ENCODE measurements around the gene ENPP3.

ENPP3 gene

DNA sequence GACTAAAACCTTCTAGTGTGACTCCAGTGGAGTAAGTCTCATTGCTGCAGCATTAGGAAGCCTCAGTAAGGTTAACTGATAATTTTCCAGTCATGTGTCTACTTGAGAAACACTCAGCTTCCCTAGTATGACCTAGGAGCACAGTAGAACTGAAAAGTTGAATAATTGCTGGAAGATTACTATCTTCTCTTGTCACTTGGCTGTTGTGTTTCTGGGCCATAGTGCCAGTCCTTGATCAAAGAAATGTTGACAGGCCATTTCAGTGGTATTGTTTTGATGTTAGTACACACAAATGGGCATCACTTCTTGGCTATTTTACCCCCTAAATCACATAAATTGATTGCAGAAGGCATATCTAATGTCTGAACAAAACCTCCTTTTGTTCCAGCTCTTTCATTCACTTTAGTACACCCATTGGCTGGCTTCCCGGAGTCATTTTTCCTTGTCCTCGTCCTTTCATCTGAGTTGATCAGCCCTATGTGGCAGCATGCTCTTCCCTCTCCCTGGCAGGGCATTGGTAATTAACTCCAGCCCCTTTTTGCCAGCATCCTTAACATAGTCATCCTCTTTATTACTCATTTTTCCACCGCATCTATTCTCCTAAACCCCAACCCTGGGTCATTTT is 6.0 kb downstream of the ENPP3 start:
- no peak for DNase-seq (ENCODE audit: low spot score)

DNA sequence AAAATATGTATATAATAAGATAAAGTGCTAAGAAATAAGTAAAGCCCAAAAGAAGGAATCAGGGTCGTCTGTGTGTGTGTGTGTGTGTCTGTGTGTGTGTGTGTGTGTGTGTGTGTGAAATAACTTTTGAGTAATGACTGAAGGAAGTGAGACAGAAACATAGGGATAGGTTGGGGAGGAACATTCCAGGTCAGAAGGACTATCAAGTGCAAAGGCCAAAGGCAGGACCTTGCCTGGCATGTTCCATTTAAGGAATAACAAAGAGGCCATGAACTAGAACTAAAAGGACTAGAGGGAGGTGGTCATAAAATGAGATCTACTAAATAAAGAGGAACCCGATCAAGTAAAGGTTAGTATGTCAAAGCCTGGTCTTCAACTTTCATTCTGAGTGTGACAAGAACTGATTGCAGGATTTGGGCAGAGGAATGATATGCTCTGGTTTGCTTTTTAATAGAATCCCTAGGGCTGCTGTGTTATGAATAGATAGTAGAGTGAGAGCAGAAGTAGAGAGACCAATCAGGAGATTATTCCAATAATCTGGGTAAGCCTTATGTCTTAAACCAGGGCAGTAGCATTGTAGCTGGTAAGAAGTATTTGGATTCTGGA is 6.9 kb downstream of the ENPP3 start:
- no peak for DNase-seq (ENCODE audit: low spot score)

DNA sequence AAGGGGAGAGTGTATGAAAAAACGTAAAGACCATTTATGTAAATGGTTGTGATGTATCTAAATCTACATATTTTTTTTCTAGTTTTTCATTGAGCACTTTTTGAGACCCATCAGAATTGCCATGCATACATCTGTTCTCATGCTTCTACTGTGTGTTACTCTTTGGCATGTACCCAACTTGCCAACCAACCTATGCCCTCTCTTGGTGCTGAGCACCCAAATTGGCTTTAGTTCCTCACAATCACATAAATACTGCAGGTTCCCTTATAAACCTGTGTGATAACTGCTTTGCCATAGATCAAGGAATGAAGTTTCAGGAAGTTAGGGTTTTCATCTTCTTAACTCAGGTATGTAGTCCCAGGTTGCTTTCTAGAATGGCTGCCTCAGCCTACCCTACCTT is 7.8 kb downstream of the ENPP3 start:
- no peak for DNase-seq (ENCODE audit: low spot score)

DNA sequence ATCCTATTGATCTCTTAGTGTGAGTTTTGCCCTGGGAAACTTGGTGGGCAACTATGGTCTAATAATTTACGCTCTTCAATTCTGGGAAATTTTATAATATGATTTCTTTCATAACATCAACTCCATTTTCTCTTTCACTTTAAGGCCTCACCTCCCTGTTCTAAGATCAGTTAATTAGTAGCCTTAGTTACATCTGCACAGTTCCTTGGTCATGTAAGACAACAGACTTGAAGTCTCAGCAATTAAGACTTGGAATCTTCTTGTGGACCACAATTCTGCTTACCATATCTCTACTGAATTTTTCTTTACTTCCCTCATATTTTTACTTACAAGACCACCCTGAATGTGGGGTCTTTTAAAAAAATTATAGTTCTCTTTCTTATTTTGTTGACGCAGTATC is 8.7 kb downstream of the ENPP3 start:
- no peak for DNase-seq (ENCODE audit: low spot score)

DNA sequence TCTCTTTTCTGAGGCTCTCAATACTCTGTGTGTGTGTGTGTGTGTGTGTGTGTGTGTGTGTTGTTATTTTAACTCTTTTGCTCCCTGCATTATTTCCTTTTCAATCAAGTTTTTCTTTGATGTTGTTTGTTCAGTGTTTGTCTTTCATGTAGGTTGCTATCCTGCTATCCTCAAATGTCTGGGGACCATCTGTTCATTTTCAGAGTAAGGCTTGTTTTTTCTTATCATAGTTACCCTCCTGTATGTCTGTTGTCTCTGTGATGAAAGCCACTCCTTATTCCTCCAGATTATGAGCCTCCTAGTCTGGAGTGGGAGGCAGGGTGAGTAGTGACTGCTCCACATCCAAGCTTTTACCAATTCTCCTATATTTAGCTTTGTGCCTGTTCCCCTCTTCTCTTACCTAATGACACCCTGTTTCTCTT is 9.2 kb downstream of the ENPP3 start:
- no peak for DNase-seq (ENCODE audit: low spot score)

DNA sequence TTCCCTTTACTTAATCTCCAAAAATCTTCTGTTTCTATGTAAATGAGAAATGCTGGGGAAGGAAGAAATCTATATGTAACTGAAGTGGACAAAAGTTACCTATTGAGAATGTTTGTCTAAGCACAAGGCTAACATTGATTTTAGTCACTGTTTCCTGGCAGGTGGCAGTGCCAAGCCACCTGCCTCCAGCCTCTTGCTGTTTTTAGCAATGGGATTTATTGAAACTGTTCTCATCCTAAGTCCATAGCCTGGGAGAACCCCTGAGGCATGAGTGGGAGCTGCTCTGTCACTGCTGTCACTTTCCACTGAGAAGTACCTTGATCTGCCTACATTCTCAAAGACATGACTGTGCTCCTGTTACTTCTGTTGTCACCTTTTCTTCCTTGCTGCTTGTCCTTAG is 14.7 kb downstream of the ENPP3 start:
- DNase-seq (ENCODE audit: low spot score): no peak

DNA sequence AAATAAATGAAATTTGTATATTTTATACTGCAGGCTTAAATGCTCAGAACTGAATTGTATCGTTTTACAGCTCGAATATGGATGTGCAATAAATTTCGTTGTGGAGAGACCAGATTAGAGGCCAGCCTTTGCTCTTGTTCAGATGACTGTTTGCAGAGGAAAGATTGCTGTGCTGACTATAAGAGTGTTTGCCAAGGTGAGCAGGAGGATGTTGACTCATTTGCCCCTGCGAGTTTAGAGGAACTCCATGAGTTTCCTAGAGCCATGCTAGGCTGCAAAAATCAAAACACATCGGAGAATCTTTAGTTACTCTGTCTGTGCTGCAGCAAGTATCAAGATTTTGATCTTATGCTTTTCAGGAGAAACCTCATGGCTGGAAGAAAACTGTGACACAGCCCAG is 15.4 kb downstream of the ENPP3 start:
- no peak for DNase-seq (ENCODE audit: low spot score)

DNA sequence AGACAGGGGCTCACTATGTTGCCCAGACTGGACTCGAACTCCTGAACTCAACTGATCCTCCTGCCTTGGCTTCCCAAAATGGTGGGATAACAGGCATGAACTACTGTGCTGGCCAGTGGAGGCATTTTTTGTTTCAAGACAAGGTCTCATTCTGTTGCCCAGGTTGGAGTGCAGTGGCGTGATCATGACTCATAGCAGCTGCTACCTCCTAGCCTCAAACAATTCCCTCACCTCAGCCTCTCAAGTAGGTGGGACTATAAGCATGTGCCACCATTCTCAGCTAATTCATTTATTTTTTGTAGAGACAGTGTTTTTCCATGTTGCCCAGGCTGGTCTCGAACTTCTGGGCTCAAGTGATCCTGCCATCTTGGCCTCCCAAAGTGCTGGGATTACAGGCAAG is 17.2 kb downstream of the ENPP3 start:
- DNase-seq (ENCODE audit: low spot score): no peak

DNA sequence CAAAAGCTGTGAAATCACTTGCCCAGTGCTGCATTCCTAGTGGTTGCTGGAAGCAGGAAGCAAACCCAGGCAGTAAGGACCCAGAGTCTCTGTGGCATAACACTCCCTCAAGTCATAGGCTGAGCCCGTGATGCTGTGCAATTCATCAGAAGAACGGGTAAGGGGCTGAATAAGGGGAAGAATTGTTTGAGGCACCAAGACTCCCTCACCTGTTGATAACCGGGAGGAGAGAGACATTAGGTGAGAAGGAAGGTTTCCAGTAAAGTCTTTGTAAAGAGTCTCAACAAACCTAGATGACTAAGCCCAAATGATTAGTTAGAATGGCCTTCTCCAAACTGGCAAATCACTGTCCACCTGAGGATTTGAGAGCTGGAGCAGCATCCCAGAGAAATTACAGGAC is 18.3 kb downstream of the ENPP3 start:
- no peak for DNase-seq (ENCODE audit: low spot score)

DNA sequence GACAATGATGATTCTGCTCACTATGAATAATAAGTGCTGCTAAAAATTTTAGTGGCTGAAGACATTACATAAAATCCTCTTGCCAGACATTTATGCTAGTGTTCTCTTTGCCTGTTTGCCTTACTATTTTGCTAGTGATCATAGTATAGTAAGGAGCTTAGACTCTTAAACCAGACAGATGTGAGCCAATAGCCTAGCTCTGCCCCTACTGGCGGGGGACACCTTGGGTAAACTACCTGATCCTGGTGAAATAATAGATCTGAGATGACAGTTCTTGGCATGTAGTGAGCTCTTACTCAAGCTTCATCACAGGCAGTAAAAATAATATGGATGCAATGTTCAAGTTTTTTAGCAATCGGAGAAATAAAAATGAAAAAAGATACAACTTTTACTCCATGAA is 18.8 kb downstream of the ENPP3 start:
- DNase-seq (ENCODE audit: low spot score): no peak

DNA sequence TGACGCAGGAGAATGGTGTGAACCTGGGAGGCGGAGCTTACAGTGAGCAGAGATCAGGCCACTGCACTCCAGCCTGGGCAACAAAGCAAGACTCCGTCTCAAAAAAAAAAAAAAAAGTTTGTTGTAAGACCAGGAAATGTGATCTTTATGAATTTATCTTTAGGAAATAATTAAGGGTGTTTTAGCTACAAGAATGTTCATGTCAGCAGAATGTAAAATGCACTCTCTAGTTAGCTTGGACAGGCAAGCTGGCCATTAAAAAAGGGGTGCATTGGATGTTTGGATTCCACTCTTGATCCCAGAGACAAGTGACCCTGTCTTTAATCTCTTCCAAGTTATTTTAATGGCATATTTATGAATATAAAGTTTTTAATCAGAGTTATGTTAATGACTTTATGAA is 19.6 kb downstream of the ENPP3 start:
- no peak for DNase-seq (ENCODE audit: low spot score)

DNA sequence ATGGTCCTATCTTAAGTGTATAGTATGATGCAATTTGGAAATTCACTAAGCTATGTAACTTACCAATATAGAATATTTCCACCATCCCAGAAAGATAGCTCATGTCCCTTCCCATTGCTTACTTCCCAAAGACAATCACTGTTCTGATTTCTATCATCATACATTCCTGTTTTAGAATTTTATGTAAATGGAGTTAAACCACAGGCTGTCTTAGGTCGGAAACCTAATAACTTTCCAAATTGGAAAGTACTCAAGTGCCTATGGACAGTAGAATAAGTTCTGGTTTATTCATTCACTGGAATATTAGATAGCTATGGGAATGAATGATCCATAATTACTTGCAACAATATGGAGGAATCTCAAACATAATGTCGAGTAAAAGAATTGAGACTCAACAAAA is 20.1 kb downstream of the ENPP3 start:
- DNase-seq (ENCODE audit: low spot score): no peak

DNA sequence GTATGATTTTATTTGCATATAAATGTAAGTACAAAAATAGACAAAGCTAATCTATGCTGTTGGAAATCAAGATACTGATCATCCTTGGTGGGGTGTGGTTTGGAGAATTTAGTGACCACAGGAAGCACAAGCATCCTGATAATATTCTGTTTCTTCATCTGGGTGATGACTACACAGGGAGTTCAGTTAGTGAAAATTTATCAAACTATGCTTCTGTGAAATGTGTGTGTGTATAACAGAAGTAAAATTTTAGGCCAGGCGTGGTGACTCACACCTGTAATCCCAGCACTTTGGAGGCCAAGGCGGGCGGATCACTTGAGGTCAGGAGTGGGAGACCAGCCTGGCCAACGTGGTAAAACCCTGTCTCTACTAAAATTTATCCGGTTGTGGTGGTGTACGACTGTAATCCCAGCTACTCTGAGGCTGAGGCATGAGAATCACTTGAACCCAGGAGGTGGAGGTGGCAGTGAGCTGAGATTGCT is 20.6 kb downstream of the ENPP3 start:
- no peak for DNase-seq (ENCODE audit: low spot score)

DNA sequence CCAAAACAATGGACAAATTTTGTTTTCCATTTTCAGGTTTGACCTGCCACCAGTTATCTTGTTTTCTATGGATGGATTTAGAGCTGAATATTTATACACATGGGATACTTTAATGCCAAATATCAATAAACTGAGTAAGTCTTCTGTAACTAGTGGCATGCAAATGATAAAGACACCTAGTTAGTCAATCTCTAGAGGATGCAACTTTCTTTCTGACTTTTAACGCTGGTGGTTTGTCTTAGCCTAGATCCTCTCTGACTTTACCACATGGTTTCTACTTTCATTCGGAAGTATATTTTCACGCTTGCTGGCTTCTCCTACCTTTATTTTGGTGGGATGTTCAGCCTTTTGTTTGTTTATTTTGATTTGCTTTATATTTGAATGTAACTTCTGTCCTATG is 21.2 kb downstream of the ENPP3 start:
- DNase-seq (ENCODE audit: low spot score): no peak

DNA sequence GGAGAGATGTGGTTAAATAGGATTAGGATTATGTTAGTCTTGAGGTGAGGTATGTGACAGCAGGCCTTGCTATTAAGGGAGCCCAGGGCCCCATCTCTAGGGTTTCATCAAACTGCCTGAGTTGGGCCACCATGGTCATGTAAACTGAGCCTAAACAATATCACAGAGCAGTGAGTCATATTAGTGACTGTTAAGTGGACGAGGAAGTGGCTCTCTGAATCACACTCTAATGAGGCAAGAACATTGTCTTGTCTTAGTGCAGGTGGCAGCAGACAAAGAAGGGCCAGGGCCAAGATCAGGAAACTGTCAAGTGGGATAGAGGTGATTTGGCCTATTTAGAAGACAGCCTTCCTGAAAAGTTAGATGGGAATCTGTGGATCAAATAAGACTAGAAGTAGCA is 23.1 kb downstream of the ENPP3 start:
- DNase-seq (ENCODE audit: low spot score): no peak

DNA sequence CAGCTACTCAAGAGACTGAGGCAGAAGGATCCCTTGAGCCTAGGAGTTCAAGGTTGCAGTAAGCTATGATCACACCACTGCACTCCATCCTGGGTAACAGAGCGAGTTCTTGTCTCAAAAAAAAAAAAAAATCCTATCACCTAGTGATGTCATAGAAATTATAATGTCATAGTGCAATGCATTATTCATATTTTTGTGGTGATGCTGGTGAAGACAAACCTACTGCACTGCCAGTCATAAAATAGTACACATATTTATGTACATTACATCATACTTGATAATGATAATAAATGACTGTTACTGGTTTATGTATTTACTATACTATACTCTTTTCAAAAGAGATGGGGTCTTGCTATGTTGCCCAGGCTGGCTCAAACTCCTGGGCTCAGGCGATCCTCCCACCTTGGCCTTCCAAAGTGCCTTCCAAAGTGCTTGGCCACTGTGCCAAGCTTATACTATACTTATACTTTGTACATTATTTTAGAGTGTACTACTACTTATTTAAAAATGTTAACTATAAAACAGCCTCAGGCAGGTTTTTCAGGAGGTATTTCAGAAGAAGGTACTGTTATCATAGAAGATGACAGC is 26.6 kb downstream of the ENPP3 start:
- DNase-seq (ENCODE audit: low spot score): no peak

DNA sequence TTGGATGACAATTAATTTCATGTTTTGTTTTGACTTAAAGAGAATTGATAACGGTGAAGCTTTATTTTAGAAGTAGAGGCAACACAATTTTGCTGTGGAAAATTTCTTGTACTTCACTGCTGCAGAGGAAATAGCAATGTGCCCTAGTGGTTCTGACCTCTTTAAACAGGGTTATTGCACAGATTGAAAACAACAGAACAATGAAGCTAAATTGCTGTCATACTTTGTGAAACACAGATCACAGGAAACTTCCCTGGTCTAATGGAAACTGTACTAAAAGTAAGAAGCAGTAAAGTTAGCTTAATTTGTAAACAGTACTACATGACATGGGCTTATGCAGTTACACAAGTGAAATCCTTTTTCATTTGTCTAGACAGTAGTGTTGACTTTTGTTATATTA is 32.8 kb downstream of the ENPP3 start:
- DNase-seq (ENCODE audit: low spot score): no peak

DNA sequence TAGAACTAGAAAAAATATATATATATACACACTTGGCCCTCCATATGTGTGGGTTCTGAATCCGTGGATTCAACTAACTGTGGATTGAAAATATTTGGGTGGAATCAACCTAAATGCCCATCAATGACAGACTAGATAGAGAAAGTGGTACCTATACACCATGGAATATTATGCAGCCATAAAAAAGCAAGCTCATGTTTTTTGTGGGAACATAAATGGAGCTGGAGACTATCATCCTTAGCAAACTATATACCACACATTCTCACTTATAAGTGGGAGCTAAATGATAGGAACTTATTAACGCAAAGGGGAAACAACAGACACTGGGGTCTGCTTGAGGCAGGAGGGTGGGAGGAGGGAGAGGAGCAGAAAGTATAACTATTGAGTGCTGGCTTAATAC is 36.1 kb downstream of the ENPP3 start:
- DNase-seq (ENCODE audit: low spot score): no peak

DNA sequence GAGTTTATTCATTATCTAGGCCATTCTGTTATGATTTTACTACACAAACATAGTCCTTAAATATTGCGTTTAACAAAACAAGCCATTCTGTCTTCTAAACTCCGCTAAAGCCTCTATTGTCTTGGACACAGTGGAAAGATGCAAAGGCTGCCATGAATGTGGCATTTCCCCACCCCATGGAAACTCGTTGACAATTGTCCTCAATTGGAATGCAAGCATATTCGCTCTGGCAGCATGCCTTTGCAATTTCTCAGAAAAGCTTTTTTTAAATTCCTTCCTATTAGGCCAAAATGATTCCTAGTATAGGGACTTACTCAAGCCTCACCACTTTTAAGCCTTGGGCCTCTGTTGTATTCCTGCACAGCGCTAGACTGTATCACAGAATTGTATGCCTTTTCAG is 41.3 kb downstream of the ENPP3 start:
- DNase-seq (ENCODE audit: low spot score): no peak

DNA sequence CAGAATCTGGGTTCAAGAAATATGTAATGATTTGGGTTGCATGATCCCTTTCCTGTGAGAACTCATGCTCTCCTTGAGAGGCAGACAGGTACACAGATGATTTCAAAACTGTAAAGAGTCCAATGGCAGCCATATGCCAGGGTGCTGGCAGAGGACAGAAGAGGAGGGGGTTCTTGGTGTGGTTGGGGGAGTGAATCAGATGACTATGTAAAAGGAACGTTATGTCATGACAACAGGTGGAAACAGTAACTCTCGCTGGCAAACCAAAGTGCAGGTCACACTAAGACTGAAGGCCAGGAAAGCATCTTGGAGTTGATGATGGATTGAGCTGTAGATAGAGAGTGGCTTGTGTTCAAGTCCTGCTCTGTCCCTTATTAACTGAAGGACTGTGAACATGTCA is 43.8 kb downstream of the ENPP3 start:
- no peak for DNase-seq (ENCODE audit: low spot score)

DNA sequence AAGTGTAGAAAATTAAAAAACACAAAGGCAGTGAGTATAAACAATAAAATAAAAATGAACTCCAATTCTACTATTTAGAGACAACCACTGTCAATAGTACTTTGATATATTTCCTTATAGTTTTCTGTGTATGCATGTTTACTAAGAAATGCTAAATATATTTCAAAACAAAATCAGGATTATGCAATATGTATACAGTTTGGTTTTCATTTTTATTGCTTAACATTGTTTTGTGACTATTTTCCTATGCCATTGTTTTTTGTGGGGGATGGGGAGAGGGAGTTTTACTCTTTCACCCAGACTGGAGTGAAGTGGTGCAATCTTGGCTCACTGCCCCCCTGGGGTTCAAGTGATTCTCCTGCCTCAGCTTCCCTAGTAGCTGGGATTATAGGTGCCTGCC is 44.5 kb downstream of the ENPP3 start:
- DNase-seq (ENCODE audit: low spot score): no peak

DNA sequence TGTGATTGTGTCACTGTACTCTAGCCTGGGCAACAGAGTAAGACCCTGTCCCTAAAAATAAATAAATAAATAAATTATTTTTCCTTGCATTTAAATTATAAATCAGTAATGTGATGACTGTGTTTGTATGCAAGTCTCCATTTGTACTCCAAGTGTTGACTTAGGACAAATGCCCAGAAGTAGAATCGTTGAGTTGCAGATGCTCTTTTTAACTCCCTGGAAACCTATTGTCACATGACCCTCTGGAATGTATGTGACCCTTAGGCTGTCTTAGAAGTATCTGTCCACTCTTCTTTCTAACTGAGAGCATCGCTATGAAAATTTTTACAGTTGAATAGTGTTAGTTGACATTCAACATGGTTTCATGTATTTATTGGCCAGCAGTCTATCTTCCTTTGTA is 45.3 kb downstream of the ENPP3 start:
- DNase-seq (ENCODE audit: low spot score): no peak

DNA sequence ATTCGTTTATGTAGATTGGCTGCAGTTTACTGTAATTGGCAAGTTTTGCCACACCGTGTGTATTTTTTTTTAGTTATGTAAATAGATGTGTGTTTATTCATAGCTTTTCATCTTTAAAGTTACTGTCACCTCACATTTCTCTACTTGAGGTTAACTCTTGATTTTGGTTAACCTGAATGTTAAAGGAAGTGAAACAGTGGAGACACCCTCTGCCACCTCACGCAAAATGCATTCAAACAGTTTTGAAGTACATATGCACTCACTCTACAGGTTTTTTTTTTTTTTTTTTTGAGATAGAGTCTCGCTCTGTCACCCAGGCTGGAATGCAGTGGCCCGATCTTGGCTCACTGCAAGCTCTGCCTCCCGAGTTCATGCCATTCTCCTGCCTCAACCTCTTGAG is 46.4 kb downstream of the ENPP3 start:
- DNase-seq (ENCODE audit: low spot score): no peak

DNA sequence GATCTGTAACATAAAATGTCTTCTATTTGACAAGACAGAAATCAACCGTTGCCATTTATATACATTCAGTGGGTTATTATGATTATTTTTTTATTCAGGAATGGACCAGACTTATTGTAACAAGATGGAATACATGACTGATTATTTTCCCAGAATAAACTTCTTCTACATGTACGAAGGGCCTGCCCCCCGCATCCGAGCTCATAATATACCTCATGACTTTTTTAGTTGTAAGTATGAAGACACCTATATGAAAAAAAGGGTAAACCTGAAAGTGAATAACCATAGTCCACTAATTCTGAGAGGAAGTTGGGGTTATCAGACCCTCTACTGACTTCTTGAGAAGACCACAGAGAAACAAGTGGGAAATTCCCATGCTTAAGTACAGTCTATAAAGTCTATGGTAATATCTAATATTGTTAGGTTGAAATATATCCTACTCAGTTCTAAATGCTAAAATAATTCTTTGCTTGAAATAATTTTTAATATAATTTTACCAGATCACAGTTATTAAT is 48.2 kb downstream of the ENPP3 start:
- no peak for DNase-seq (ENCODE audit: low spot score)

All from AG08396 (cell line).